Fibroblast of villous mesenchyme (primary cell): ENCODE measurements around the gene PLXNC1. TPM values are rescaled to one million over a fixed set of nuclear protein-coding genes. Genes with fewer than 3 reads are reported as not detected.

Source experiments
- DNase-seq: peaks from one replicate; pipeline ENCODE4 v3.0.0-alpha.2; 2010; ENCODE audit warnings: low read depth
- H3K4me3 ChIP-seq: 2 replicates; pipeline ENCODE4 v1.5.1; 2011; ENCODE audit warnings: low read depth, mild to moderate bottlenecking, low read length
- CTCF ChIP-seq: IDR thresholded peaks from 2 replicates; pipeline ENCODE4 v1.5.1; 2012; ENCODE audit warnings: low read depth, mild to moderate bottlenecking, low read length; ENCODE audit not compliant: insufficient read depth
- total RNA-seq: library from RNA; depleted of rRNA; stranded (reverse); fragments of >200 nt; gene quantifications from 2 replicates; pipeline ENCODE4 v1.2.3, GENCODE V29; 2012

Gene PLXNC1
- total RNA-seq = 0.86 and 0.97 TPM in 2 replicates

GRCh38 chr12:94147991-94148738 is at the start of gene PLXNC1:
Gene PLXNC1, plus strand, starts transcription at chr12:94148577. Its CDS starts 395 bp downstream, at chr12:94148972.
- H3K4me3 ChIP-seq = peak within 1 kb of the TSS; percentile 56
- peak; percentile 41 for DNase-seq
- TF ChIP-seq CTCF = no peak

GRCh38 chr12:94099191-94099590 is 49.2 kb upstream of the PLXNC1 start:
- no peak overlapping the region for H3K4me3 ChIP-seq
- DNase-seq = no peak
- no peak for TF ChIP-seq CTCF

GRCh38 chr12:94099632-94100031 is 48.7 kb upstream of the PLXNC1 start:
- no peak for TF ChIP-seq CTCF
- no peak overlapping the region for H3K4me3 ChIP-seq
- peak; percentile 64 for DNase-seq

- H3K4me3 ChIP-seq = no peak overlapping the region
- no peak for TF ChIP-seq CTCF
- peak; percentile 42 for DNase-seq
Observed at GRCh38 chr12:94100211-94100627, 48.2 kb upstream of the PLXNC1 start.

- TF ChIP-seq CTCF = peak; percentile 82
- H3K4me3 ChIP-seq = peak overlapping the region; percentile 70
- peak; percentile 62 for DNase-seq
Observed at GRCh38 chr12:94100990-94101737, 47.2 kb upstream of the PLXNC1 start.

- TF ChIP-seq CTCF = peak; percentile 73
- peak overlapping the region; percentile 70 for H3K4me3 ChIP-seq
Observed at GRCh38 chr12:94101738-94102660, 46.4 kb upstream of the PLXNC1 start.

More at GRCh38 chr12:94101738-94102660, 46.4 kb upstream of the PLXNC1 start:
- DNase-seq = peak; percentile 83
